NCI-H2107 treated with DMSO at 0.1 percent for 48 hours (cell line): ENCODE measurements around the gene EIPR1.
"Not testable (repeated sequence)": the region's sequence is repeated elsewhere in the genome, so short reads cannot be mapped to it uniquely, and the experiment has no call there.

ENCODE experiments used
- DNase-seq: peaks from one replicate; lab custom pipeline; 2025; ENCODE audit not compliant: unreplicated experiment; lab: John Stamatoyannopoulos, UW

EIPR1 gene

GRCh38 chr2:3403587-3404334 lies 26.1 kb upstream of the EIPR1 start:
- DNase-seq = no peak

DNA sequence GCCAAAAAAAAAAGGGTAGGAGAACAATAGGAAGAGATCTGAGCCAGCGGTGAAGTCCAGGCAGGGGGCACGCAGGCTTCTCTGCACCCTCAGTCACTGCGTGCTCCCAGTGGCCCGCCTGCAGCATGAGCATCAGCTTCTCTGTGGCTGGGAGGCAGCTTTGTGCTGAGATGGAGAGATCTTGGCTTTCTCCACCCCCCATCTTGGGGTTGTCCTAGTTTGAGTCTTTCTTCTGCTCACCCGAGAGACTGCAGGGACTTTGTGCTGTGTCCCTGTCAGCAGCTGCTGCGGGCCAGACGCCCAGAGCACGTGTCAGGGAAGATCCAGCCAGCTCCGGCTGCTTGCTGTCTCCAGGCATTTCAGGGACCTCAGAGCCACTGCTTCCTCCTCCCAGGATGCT lies 22.2 kb upstream of the EIPR1 start:
- peak; percentile 56 for DNase-seq

DNA sequence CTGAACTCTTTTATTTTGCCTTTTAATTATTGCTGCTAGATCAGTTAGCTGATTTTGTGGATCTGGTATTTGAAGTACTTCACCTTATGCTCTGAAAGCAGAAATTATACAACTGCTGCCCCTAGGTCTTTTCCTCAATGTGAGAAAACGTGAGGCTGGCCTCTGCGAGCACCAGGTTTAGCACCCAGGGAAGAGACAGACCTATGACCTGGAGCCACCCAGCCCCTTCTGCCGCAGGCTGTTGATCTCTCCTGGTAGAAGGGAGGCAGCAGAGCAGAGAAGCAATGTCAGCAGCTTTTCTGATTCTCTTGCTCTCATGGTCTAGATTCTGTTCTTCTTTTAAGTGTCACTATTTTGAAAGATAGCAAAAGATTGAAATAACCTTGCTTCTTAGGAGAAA lies 21.8 kb upstream of the EIPR1 start:
- DNase-seq = no peak

GRCh38 chr2:3398857-3399256 lies 21.2 kb upstream of the EIPR1 start:
- DNase-seq = no peak

- no peak for DNase-seq
Observed at GRCh38 chr2:3396920-3397559, 19.4 kb upstream of the EIPR1 start.

DNA sequence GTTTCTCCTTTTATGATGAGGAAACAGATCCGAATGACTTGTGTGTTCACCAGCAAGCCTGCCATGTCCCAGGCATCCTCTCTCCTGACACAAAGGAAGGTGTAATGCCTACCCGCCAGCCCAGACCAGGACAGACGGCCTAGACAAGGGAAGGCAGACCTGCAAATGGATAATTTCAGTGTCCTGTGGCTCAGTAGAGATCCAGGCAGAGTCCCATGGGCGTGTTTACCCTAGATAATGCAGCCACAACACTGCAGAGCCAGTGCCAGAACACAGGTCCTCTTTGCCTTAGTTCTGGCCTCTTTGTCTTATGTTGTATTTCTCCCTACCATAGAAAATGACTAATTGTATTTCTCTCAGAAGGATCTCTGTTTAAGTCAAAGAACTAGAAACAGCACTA lies 14.6 kb upstream of the EIPR1 start:
- no peak for DNase-seq

DNA sequence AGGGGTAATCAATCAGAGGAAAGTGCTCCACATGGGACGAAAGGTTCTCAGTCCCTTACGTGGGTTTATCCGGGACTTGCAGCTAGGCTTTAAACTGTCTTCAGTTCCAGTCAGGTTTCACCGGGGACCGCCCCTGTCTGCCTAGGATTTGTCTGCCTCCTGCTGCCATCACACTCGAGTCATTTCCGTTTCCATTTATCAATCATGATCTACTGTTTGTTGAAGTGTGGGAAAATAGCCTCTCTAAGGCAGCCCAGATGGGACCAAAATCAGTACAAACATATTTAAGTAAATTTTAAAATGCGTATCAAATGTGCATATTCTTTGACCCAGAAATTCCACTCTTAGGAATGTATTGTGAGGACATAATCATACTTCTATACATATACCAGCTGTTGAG lies 12.4 kb upstream of the EIPR1 start:
- DNase-seq = no peak

DNA sequence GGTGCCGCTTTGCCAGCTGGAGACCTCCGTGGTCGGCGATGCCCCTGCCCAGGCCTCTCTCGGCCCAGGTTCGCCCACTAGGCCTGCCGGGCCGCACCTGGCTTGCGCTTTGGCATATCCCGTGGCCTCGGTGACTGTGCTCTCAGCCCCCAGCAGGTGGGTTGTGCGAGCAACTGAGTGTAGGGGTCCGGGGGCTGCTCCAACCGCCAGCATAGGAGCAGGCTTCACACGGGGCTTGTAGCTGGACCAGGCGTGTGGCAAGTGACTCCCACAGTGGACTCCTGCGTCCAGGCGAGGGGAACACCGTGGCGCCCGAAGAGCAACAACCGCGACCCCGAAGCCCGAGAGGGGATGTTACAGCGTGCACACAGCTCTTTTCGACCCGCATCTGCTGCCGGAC lies 11.6 kb upstream of the EIPR1 start:
- DNase-seq = no peak

- DNase-seq = no peak
Observed at GRCh38 chr2:3388412-3388738, 10.8 kb upstream of the EIPR1 start.

DNA sequence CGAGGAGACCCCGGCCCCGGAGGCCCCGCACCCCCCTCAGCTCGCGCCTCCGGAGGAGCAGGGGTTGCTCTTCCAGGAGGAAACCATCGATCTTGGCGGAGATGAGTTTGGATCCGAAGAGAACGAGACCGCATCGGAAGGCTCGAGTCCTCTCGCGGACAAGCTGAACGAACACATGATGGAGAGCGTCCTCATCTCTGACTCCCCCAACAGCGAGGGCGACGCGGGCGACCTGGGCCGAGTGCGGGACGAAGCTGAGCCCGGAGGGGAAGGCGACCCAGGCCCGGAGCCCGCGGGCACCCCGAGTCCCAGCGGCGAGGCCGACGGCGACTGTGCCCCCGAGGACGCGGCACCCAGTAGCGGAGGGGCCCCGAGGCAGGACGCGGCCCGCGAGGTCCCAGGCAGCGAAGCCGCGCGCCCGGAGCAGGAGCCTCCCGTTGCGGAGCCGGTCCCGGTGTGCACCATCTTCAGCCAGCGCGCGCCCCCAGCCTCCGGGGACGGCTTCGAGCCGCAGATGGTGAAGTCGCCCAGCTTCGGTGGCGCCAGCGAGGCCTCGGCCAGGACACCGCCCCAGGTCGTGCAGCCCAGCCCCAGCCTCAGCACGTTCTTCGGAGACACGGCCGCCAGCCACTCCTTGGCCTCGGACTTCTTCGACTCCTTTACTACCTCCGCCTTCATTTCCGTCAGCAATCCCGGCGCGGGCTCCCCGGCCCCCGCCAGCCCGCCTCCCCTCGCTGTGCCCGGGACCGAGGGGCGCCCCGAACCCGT lies 10.2 kb upstream of the EIPR1 start:
- no peak for DNase-seq

DNA sequence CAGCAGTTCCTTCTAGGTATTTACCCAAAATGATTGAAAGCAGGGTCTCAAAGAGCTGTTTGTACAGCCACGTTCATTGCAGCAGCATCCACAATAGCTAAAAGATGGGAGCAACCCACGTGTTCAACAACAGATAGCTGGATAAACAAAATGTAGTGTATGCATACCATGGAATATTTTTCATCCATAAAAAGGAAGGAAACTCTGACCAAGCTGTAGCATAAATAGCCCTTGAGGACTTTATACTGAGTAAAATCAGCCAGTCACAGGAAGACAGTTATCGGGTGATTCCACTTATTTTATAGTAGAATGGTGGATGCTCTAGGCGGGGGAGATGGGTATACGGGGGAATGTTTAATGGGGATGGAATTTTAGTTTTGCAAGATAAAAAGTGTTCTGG lies 9.4 kb upstream of the EIPR1 start:
- no peak for DNase-seq

DNA sequence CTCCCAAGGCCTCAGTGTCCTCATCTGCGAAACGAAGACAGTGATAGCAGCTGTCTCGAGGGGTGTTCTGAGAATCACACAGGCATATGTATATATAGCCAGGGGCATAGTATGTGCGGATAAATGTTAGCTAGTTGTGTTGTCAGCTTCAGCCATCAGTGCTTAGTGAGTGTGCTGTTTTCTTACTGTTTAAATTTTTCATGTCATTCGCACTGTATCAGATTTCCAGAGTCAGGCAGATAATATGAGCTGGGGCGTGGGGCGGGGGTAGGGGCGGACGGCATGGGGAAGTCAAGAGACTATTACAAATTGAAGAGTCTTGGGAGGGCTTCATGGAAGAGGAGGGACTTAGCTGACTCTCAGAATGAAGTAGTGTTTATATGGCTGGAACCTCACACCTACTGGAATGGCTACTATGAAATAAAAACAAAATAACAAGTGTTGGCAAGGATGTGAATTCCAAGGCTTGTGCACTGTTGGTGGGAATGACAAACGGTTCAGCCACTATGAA lies 8.9 kb upstream of the EIPR1 start:
- no peak for DNase-seq

DNA sequence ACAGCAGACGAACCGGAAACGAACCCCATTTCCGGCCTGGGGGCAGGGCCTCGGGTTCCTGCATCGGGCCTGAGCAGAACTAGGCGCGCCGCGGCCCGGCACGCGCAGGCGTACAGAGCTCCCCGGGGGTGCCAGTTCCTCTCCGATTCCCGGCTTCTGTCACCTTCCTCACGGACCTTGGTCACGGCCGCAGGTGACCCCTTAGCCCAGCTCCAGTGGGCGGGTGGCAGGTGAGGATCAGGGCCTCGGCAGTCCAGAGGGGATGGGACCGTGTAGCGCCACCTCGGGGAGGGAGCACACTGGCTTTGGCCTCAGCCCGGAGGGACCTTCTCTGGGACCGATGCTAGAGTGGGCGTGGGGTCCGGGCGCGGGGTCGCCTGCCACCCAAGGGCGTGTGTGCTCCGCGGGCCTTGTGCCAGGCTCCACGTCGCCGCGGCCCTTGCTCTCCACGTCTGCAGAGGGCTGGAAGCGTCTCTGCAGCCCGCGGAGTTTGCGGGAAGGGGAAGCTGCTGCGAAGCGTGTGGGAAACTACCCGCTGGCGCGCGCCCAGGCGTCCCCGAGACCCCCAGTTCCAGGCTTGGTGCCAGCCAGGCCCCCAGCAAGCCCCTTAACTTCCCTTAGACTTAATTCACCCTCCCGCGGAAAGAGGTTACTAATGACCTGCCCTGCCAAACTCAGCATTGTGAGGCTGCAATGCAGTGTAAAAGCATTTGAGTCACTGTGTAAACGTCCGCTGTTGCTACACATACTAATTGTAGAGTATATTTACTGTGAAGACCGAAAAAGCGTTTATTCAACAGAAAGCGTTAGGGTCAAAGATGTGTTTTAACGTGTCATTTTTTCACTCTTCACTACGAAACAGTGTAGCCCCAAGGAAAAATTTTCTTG lies 2.3 kb upstream of the EIPR1 start, which contains the start of gene TRAPPC12:
Gene TRAPPC12 (plus strand): TSS at position 48 of the 888 bp plus-strand sequence. CDS start 7,930 bp downstream, outside the sequence.
- DNase-seq = peak; percentile 75

DNA sequence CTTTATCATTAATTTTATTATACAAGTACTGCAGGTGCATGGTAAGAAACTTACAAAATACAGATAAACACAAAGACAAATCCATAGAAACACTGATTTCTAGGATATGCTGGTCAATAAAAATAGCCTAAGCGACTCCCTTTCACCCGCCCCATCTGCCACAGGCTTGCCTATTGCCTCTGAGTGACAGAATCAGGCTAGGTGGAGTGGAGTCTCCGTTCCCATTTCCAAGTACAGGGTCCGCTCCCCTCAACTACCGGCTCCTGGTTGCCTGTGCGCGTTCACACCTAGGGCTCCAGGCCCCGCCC lies 1.7 kb upstream of the EIPR1 start:
- DNase-seq = no peak

DNA sequence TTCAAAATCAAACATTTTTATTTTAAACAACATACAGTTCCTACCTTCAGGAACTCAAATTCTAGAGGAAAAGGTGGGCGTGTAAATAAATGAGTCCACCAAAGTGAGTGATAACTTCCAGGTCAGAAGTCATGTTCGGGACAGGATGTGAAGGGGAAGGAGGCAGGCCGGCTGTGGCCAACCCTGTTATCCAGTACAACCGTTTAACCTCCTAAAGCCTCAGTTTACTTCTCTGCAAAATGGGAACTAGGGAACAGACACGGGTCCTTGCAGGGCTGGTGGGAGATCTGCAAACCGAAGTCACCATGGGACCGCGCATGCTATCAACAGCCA lies 373 bp downstream of the EIPR1 start:
- no peak for DNase-seq

GRCh38 chr2:3376821-3377220 lies 797 bp downstream of the EIPR1 start:
- DNase-seq = no peak

DNA sequence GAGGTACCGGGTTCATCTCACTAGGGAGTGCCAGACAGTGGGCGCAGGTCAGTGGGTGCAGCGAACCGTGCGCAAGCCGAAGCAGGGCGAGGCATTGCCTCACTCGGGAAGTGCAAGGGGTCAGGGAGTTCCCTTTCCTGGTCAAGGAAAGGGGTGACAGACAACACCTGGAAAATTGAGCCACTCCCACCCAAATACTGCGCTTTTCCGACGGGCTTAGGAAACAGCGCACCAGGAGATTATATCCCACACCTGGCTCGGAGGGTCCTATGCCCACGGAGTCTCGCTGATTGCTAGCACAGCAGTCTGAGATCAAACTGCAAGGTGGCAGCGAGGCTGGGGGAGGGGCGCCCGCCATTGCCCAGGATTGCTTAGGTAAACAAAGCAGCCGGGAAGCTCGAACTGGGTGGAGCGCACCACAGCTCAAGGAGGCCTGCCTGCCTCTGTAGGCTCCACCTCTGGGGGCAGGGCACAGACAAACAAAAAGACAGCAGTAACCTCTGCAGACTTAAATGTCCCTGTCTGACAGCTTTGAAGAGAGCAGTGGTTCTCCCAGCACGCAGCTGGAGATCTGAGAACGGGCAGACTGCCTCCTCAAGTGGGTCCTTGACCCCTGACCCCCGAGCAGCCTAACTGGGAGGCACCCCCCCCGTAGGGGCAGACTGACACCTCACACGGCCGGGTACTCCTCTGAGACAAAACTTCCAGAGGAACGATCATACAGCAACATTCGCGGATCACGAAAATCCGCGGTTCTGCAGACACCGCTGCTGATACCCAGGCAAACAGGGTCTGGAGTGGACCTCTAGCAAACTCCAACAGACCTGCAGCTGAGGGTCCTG lies 8.1 kb downstream of the EIPR1 start:
- DNase-seq = not testable (repeated sequence)

DNA sequence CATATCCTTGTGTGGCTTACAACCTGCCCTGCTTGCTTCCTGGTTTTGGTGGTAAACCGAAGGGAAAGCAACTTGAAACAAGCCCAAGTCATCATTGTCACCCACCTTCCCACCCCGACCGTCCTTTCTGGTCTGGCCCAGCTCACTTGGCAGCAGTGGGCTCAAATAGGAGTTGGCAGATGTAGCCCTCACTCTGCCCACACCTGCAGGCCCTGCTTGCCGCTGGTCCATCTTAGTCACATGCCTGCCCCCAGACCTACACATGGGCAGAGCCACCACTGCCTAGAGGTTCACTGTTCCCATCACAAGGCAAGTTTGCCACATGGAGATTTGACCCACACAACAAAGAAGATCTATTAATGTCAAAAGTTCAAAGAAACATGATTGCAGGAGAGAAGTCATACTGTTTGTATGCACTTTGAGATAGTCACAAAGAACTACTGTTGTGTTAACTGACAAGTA lies 9.3 kb downstream of the EIPR1 start:
- DNase-seq = no peak

- no peak for DNase-seq
Observed at GRCh38 chr2:3365219-3365618, 12.4 kb downstream of the EIPR1 start.
